COR-L47 (cell line): ENCODE data around the gene SLC26A6.

Source experiments
- DNase-seq: peaks from one replicate; lab custom pipeline; 2025; lab: John Stamatoyannopoulos, UW

Gene SLC26A6

GRCh38 chr3:48631516-48632448 lies 3.5 kb downstream of the SLC26A6 start:
- DNase-seq: no peak

DNA sequence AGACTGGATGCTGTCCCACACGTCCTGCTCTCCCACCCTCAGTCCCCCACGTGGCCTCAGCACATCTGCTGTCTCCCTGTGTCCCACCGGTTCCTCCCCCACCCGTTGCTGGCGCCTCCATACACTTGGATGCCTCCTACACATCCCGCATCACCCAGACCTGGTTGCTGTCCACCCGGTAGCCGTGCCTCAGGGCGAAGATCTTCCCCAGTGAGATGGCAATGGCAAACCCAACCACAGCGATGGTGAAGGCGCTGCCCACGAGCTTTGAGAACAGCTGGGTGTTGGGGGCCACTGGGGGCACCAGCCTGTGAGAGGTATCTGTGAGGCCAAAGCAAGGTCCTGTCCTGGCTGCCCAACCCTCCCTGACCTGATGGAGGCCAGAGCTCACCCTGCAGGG lies 4.4 kb downstream of the SLC26A6 start:
- no peak for DNase-seq

DNA sequence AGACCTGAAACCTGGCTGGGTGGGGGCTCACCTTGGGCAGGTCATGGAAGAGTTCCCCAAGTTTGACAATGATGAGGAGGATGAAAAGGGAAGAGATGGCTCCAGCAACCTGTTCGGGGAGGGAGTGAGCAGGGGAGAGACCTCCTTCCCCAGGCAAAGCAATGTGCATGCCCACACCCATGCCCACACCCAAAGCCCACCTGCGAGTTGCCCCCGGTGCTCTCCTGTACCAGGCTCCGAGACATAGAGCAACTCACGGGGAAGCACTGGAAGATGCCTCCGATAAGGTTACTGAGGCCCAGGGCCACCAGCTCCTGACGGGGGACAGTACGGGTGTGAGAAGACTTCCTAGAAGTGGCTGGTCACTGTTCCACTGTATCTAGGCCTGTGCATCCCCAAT lies 4.9 kb downstream of the SLC26A6 start:
- no peak for DNase-seq

DNA sequence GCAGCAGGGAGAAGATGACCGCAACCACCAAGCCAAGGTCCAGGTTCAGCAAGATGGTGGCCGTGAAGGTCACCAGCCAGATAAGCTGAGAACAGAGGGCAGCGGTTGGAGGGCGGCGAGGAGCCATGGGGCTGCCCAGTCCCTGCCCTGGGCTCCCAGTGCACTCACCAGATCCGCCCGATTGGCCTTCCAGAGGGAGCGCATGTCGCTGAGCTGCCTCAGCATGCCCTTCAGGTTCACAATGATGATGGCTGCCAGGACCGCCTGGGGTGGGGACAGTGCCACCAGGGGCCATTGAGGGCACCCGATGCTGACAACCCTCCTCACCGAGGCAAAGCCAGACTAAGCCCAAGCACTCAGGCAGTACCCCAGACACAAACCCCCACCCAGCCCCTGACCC lies 5.4 kb downstream of the SLC26A6 start:
- no peak for DNase-seq

DNA sequence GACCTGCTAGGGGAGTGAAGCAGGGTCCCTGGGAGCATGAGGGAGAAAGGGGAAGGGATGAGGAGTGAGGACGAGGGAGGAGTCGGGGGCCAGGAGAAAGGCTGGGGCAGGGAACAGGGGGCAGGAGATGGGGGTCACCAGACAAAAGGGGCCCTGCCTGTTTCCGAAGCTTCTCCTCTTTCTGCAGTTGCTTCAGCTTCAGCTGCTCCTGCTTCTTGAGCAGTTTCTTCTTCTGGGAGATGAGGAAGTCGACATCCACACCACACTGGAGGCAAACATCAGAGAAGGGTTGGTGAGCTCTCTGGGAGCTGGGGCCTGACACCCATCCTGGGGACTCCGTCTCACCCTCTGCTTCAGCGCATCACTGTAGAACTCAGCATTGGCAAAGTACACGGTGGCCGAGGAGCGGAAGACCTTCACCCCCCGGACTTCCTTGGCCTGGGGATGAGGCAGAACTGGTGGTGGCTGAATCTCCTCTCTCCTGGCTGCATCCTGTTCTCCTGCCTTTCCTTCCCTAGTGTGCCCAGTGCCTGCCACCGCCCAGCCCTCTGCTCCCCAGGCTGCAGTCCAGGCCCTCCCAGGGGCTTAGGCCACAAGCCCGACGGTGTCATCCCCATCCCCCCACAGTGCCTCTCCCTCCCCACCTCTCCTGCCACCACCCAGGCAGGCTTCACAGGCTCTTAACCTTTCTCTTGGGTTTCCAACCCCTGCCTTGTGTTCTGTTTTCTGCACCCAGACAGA lies 6.8 kb downstream of the SLC26A6 start:
- no peak for DNase-seq

GRCh38 chr3:48625600-48625999 lies 9.7 kb downstream of the SLC26A6 start:
- DNase-seq: no peak

DNA sequence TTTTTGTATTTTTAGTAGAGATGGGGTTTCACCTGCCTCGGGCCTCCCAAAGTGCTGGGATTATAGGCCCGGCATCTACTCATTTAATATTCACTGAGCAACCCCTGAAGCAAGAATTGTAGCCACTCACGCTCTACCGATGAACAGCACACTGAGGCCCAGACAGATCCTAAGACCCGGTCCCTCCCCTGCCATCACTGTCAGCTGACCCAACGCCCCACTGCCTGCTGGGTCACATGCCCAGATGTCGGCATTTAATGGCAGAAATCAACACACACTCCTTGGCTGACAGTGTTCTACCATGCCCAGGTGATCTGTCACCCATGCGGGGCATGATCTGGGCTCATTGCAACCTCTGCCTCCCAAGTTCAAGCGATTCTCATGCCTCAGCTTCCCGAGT lies 10.5 kb downstream of the SLC26A6 start:
- DNase-seq: no peak

- DNase-seq: peak; percentile 70
Observed at GRCh38 chr3:48623851-48624547, 11.3 kb downstream of the SLC26A6 start.

DNA sequence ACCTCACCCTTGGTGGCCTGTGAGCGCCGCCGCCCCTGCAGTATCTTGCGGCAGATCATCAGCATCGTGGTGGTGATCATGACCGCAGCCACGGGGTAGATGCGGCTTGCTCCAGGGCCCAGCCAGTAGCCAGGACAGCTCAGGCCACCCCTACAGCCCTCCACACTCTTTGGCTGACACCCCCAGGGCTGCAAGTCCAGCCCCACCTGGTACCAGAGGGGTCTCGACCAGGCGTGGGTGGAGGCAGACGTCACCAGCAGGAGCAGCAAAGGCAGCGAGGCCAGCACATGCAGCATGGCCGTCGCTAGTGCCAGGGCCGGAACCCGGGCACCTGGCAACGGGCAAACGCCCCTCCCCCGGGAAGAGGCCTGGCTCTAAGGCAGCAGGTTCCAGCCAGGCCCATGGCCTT lies 13.8 kb downstream of the SLC26A6 start, which contains the start of gene TMEM89:
TSS of gene TMEM89 (minus strand) at position 309 of the 409 bp plus-strand sequence. CDS start at position 296, 13 bp downstream.
- no peak for DNase-seq

DNA sequence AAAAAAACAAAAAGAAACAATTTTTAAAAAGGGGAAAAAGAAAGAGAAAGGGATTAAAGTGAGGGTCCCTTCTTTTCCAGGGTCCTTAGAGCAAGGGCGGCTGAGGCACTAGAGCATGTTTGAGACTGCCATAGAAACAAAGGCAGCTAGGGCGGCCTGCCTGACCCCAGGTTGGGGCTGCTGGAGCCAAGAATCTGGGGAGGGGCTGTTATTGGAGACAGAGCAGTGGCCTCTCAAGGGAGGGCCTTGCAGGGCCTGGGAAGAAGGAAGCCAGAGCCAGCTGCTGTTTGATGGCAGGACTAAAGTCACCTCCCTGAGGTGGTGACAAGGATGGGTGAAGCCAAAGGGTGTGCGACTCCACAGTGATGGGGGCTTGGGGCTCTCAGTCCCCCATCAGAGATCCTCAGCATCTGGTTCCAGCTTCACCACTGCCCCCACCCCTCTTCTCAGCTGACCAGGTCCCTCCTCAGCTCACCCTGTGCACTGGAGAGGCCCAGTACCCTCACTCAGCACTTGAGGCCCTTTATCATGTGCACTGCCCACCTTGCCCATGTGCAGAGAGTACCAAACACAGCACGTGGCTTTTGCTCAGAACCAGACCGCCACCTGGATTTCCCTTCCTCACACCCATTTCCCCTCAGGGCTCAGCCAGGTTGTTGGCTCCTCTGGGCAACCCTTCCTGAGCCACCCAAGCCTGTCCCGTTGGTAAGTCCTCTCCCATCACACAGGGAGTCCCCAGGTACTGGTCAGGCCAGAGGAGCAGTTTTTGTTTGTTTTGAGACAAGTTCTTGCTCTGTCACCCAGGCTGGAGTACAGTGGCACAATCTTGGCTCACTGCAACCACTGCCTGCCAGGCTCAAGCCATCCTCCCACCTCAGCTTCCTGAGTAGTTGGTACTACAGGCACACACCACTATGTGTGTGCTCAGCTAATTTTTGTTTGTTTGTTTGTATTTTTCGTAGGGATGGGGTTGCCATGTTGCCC lies 15.4 kb downstream of the SLC26A6 start:
- no peak for DNase-seq

DNA sequence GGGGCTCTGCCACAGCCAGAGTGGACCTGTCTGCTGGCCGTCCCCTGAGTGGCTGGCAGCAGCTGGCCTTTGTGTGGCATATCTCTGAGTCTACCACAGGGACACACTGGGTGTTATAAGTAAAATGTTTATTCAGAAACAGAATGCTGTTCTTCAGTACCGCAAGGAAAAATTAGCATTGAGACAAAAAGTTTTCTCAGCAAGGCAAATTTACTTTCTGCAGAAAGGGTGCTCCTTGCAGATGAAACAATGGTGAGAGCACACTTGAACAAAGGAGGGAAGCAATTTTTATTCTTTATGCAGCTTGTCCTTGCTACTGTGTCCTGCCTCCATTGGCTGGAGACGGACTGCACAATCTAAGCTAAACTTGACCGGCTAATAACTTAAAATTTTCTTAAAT lies 17.7 kb downstream of the SLC26A6 start:
- no peak for DNase-seq

DNA sequence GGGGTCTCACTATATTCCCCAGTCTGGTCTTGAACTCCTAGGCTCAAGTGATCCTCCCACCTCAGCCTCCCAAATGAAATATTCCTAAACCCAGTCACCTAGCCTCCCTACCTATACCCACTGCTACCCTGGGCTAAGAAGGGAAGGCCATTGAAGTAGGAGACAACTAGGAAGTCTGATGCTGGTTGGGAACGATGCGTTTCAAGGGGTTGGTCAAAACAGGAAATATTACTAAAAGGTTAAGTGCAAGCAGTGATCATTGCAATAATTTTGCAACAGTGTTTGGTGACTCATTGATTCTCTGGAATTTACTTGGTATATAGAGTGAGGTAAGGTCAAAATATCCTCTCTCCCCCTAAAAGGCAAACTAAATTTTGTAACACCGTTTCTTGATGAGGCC lies 21.2 kb downstream of the SLC26A6 start:
- no peak for DNase-seq

DNA sequence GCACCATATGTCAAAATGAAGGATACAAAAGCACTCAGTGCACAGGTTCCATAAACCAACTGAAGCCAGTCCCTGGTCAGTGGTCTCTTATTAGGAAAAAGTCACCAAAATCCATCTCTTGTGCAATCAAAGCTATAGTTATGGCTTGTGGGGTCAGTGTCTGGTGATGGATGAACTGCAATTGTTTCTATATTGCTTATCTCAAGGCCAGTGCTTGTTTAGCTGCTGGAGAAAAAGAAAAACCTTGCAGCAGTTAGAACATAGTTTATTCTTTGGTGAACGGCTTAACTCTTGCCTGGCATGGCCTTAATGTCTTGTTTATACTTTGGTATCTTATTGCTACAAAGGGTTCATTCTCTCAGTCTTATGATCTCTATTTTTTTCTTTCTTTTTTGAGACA lies 23.0 kb downstream of the SLC26A6 start:
- no peak for DNase-seq

- DNase-seq: peak; percentile 72
Observed at GRCh38 chr3:48609088-48610005, 25.9 kb downstream of the SLC26A6 start, which contains the start of gene UQCRC1. TSS of gene UQCRC1 (minus strand) at chr3:48609646. CDS start at chr3:48609620, 26 bp downstream.

DNA sequence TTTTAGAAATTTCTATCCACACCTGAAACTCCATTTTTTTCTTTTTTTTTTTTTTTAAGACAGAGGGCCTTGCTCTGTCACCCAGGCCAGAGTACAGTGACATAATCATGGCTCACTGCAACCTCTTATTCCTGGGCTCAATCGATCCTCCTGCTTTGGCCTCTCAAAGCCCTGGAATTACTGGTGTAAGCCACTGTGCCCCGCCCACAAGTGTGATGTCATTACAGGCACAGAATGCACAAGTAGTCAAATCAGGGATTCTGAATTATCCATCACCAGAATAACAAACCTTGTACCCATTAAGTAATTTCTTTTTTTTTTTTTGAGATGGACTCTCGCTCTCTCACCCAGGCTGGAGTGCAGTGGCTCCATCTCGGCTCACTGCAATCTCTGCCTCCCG lies 27.7 kb downstream of the SLC26A6 start:
- no peak for DNase-seq

GRCh38 chr3:48601622-48601994 lies 33.7 kb downstream of the SLC26A6 start:
- DNase-seq: no peak

GRCh38 chr3:48600711-48601621 lies 34.3 kb downstream of the SLC26A6 start:
- DNase-seq: no peak

DNA sequence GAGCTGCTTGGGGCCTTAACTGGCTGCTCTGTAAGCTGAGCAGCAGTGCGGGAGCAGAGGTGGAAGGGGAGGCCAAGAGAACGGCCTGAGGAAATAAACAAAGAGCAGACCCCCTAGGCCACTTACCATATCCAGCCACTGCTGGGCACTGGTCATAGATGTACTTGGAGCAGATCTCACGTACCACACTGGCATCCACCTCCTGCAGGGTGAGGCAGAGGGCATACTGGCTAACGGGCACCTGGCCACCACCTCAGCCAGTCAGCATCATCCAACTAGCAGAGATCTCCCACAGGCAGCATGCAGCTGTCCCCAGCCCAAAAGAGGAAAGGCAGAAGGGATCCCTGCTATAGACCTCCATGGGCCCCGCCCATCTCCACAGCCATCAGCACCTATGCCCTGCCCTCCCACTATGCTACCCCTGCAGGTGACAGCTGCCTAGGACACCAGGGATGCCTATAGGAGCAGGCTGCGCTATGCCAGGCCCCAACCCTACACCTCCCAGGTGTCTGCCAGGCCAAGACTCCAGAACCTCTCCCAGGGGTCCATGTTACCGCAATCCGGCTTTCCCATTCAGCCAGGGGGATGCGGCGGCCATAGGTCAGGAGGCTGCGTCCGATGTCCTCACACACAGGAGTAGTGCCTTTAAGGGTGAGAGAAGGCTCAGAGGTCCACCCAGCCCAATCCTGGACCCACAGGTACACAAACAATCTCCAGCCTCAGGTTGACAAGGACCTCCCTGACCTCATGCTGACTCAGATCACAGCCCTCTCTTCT lies 35.6 kb downstream of the SLC26A6 start:
- DNase-seq: no peak
